Measurements from ENCODE around the gene RAPGEF2.

DNA sequence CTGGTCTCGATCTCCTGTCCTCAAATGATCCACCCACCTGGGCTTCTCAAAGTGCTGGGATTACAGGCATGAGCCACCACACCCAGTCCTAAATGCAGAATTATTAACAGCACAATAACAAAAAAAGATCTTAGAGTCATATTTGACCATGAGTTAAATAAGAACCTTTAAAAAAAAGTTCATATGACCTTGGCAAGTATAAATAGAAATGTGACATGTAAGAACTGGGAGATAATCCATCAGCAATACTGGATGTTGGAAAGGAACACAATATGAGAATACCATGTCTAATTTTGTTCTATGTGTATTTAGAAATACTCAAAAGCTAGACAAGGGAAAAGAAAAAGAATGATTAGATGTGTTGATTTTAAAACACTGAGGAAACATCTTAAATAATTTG is 231.6 kb downstream of the RAPGEF2 start:
- TF ChIP-seq, protein P1, sequence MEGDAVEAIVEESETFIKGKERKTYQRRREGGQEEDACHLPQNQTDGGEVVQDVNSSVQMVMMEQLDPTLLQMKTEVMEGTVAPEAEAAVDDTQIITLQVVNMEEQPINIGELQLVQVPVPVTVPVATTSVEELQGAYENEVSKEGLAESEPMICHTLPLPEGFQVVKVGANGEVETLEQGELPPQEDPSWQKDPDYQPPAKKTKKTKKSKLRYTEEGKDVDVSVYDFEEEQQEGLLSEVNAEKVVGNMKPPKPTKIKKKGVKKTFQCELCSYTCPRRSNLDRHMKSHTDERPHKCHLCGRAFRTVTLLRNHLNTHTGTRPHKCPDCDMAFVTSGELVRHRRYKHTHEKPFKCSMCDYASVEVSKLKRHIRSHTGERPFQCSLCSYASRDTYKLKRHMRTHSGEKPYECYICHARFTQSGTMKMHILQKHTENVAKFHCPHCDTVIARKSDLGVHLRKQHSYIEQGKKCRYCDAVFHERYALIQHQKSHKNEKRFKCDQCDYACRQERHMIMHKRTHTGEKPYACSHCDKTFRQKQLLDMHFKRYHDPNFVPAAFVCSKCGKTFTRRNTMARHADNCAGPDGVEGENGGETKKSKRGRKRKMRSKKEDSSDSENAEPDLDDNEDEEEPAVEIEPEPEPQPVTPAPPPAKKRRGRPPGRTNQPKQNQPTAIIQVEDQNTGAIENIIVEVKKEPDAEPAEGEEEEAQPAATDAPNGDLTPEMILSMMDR (IDR thresholded peaks at IDR 0.05): no peak
- TF ChIP-seq POLR2AphosphoS5 (IDR thresholded peaks at IDR 0.05; ENCODE audit: insufficient read depth in 1 of 2, low read depth in 1 of 2): no peak
